Placental epithelial cell (primary cell): ENCODE data around the gene MKLN1. TPM values are rescaled to one million over a fixed set of nuclear protein-coding genes. Genes with fewer than 3 reads are reported as not detected.

ENCODE experiments used
- total RNA-seq: library from RNA; depleted of rRNA; stranded (reverse); fragments of >200 nt; gene quantifications from 2 replicates; pipeline ENCODE4 v1.2.3, GENCODE V29; 2012

The MKLN1 gene
- total RNA-seq = 25.9 and 29.0 TPM in 2 replicates

GRCh38 chr7:131327626-131328376 is at the start of gene MKLN1:
TSS of gene MKLN1 (plus strand) at chr7:131327876. CDS start at chr7:131327900, 24 bp downstream.

Other genes with a start within 250 kb of the MKLN1 start
- 3.1 and 6.6 TPM in 2 replicates for gene PODXL, start 228.8 kb downstream of the MKLN1 start, total RNA-seq